SK-N-SH treated with all-trans-retinoic acid at 6 μM for 48 hours (cell line): ENCODE data around the gene AVPR1A.

Experiments used
- ATAC-seq: fragments of 200-7000 bp; cut with Tn5 transposase; 3 replicates; pipeline ENCODE4 v1.9.1; 2020; ENCODE audit warnings: mild to moderate bottlenecking, moderate library complexity
- ARNTL ChIP-seq: fragments of 450-650 bp; formaldehyde crosslinking; IDR thresholded peaks from 2 replicates; pipeline ENCODE4 v1.5.0; 2020; ENCODE audit warnings: low read depth, mild to moderate bottlenecking, moderate library complexity, borderline replicate concordance
- BACH2 ChIP-seq: fragments of 250-450 bp; sonication (Bioruptor Pico); IDR thresholded peaks from 2 replicates; pipeline ENCODE4 v1.9.0; 2021; ENCODE audit warnings: mild to moderate bottlenecking, borderline replicate concordance
- CREB5 ChIP-seq: fragments of 250-450 bp; sonication (Bioruptor Pico); IDR thresholded peaks from 2 replicates; pipeline ENCODE4 v1.5.1; 2020; ENCODE audit warnings: low read depth, mild to moderate bottlenecking, moderate library complexity
- CSDC2 ChIP-seq: fragments of 250-450 bp; sonication (Bioruptor Pico); IDR thresholded peaks from 2 replicates; pipeline ENCODE4 v1.5.0; 2020; ENCODE audit warnings: mild to moderate bottlenecking, moderate library complexity
- ESRRG ChIP-seq: fragments of 250-450 bp; sonication (Bioruptor Pico); IDR thresholded peaks from 2 replicates; pipeline ENCODE4 v1.6.1; 2021; ENCODE audit warnings: mild to moderate bottlenecking
- GLIS3 ChIP-seq: fragments of 250-450 bp; sonication (Bioruptor Pico); IDR thresholded peaks from 2 replicates; pipeline ENCODE4 v1.5.0; 2020; ENCODE audit warnings: mild to moderate bottlenecking, moderate library complexity
- ISL1 ChIP-seq: fragments of 250-450 bp; sonication (Bioruptor Pico); IDR thresholded peaks from 2 replicates; pipeline ENCODE4 v2.1.2; 2022; ENCODE audit warnings: mild to moderate bottlenecking, moderate library complexity
- OSR1 ChIP-seq: fragments of 250-450 bp; sonication (Bioruptor Pico); IDR thresholded peaks from 2 replicates; pipeline ENCODE4 v1.8.0; 2022; ENCODE audit warnings: moderate library complexity, mild to moderate bottlenecking, inconsistent platforms
- PATZ1 ChIP-seq: fragments of 250-450 bp; sonication (Bioruptor Pico); IDR thresholded peaks from 2 replicates; pipeline ENCODE4 v1.8.0; 2020; ENCODE audit warnings: mild to moderate bottlenecking, moderate library complexity, borderline replicate concordance
- POU6F1 ChIP-seq: fragments of 250-450 bp; sonication (Bioruptor Pico); IDR thresholded peaks from 2 replicates; pipeline ENCODE4 v1.8.0; 2021; ENCODE audit warnings: low read depth, mild to moderate bottlenecking, moderate library complexity, borderline replicate concordance
- PPARA ChIP-seq: fragments of 250-450 bp; sonication (Bioruptor Pico); IDR thresholded peaks from 2 replicates; pipeline ENCODE4 v1.5.0; 2020; ENCODE audit warnings: mild to moderate bottlenecking, borderline replicate concordance
- RARB ChIP-seq: fragments of 250-450 bp; sonication (Bioruptor Pico); IDR thresholded peaks from 2 replicates; pipeline ENCODE4 v1.8.0; 2021; ENCODE audit warnings: mild to moderate bottlenecking, moderate library complexity
- SNAI2 ChIP-seq: fragments of 250-450 bp; sonication (Bioruptor Pico); IDR thresholded peaks from 2 replicates; pipeline ENCODE4 v1.5.0; 2020; ENCODE audit warnings: mild to moderate bottlenecking, moderate library complexity
- TCF4 ChIP-seq: fragments of 250-450 bp; sonication (Bioruptor Pico); IDR thresholded peaks from 2 replicates; pipeline ENCODE4 v1.8.0; 2021; ENCODE audit warnings: mild to moderate bottlenecking, moderate library complexity, borderline replicate concordance
- TOX ChIP-seq: fragments of 250-450 bp; sonication (Bioruptor Pico); IDR thresholded peaks from 2 replicates; pipeline ENCODE4 v1.8.0; 2021; ENCODE audit warnings: mild to moderate bottlenecking, moderate library complexity, borderline replicate concordance
- TSHZ2 ChIP-seq: fragments of 250-450 bp; sonication (Bioruptor Pico); IDR thresholded peaks from 2 replicates; pipeline ENCODE4 v1.5.0; 2020; ENCODE audit warnings: mild to moderate bottlenecking, moderate library complexity
- ZC3H10 ChIP-seq: fragments of 250-450 bp; sonication (Bioruptor Pico); IDR thresholded peaks from 2 replicates; pipeline ENCODE4 v1.5.1; 2021; ENCODE audit warnings: mild to moderate bottlenecking, moderate library complexity
- ZFP3 ChIP-seq: fragments of 250-450 bp; sonication (Bioruptor Pico); IDR thresholded peaks from 2 replicates; pipeline ENCODE4 v1.5.0; 2020; ENCODE audit warnings: mild to moderate bottlenecking, moderate library complexity
- ZFP30 ChIP-seq: fragments of 450-650 bp; formaldehyde crosslinking; IDR thresholded peaks from 2 replicates; pipeline ENCODE4 v1.5.0; 2022; ENCODE audit warnings: mild to moderate bottlenecking, moderate library complexity
- ZNF565 ChIP-seq: fragments of 450-650 bp; formaldehyde crosslinking; conservative IDR thresholded peaks from 2 replicates; pipeline ENCODE4 v1.5.0; 2020; ENCODE audit warnings: low read depth, mild to moderate bottlenecking, moderate library complexity
- ZNF70 ChIP-seq: fragments of 450-650 bp; formaldehyde crosslinking; IDR thresholded peaks from 2 replicates; pipeline ENCODE4 v1.5.0; 2020; ENCODE audit warnings: mild to moderate bottlenecking, moderate library complexity
- ZNF8 ChIP-seq: fragments of 450-650 bp; formaldehyde crosslinking; IDR thresholded peaks from 2 replicates; pipeline ENCODE4 v1.5.0; 2020; ENCODE audit warnings: mild to moderate bottlenecking, moderate library complexity

AVPR1A gene

GRCh38 chr12:63163541-63163940 lies 12.5 kb upstream of the AVPR1A start:
- no peak for TF ChIP-seq ZC3H10 (CRISPR knock-in tag)
- TF ChIP-seq BACH2 (CRISPR knock-in tag) = no peak
- TF ChIP-seq CREB5 (CRISPR knock-in tag) = no peak
- TF ChIP-seq TOX (CRISPR knock-in tag) = no peak
- TF ChIP-seq ZNF8 (CRISPR knock-in tag) = no peak
- no peak for TF ChIP-seq SNAI2
- TF ChIP-seq GLIS3 = no peak
- TF ChIP-seq ZNF565 (CRISPR knock-in tag) = no peak
- no peak for TF ChIP-seq POU6F1 (CRISPR knock-in tag)
- no peak for TF ChIP-seq PPARA
- no peak for ATAC-seq

GRCh38 chr12:63155375-63155774 lies 4.4 kb upstream of the AVPR1A start:
- no peak for TF ChIP-seq ZNF8 (CRISPR knock-in tag)
- no peak for ATAC-seq

GRCh38 chr12:63154560-63154959 lies 3.6 kb upstream of the AVPR1A start:
- no peak for ATAC-seq
- TF ChIP-seq PATZ1 (CRISPR knock-in tag) (no peak), RARB (CRISPR knock-in tag) (no peak), ZFP30 (CRISPR knock-in tag) (no peak), GLIS3 (no peak), SNAI2 (no peak), ARNTL (CRISPR knock-in tag) (no peak), CSDC2 (CRISPR knock-in tag) (no peak)

GRCh38 chr12:63152321-63152700 lies 1.3 kb upstream of the AVPR1A start:
- ATAC-seq = peak; percentile 16; the same call in 2 of the 3 replicates

More at GRCh38 chr12:63152321-63152700, 1.3 kb upstream of the AVPR1A start:
- TF ChIP-seq GLIS3 (no peak), PATZ1 (CRISPR knock-in tag) (no peak), TCF4 (CRISPR knock-in tag) (no peak), ESRRG (CRISPR knock-in tag) (no peak), TSHZ2 (CRISPR knock-in tag) (no peak), ZFP3 (CRISPR knock-in tag) (no peak), ZFP30 (CRISPR knock-in tag) (no peak), ISL1 (no peak), ZNF70 (CRISPR knock-in tag) (no peak), TOX (CRISPR knock-in tag) (no peak), CREB5 (CRISPR knock-in tag) (no peak), ZC3H10 (CRISPR knock-in tag) (no peak), POU6F1 (CRISPR knock-in tag) (no peak), ZNF565 (CRISPR knock-in tag) (no peak), ARNTL (CRISPR knock-in tag) (no peak), BACH2 (CRISPR knock-in tag) (no peak), CSDC2 (CRISPR knock-in tag) (no peak), OSR1 (CRISPR knock-in tag) (no peak)
